Caco-2 (cell line): ENCODE measurements around the gene SSX2IP. TPM values are rescaled to one million over a fixed set of nuclear protein-coding genes. Genes with fewer than 3 reads are reported as not detected.

Source experiments
- BruUV-seq: library from RNA; stranded (reverse); fragments of 400-500 nt; replicated peaks from 2 replicates; lab custom pipeline; 2021; lab: Mats Ljungman, UMichigan
- CTCF ChIA-PET: fragments of 300-600 bp; sonication (Branson Sonifier 250); formaldehyde crosslinking; loops from one replicate; lab custom pipeline; 2022; ENCODE audit warnings: antibody characterized with exemption; lab: Charles Lee
- POLR2A ChIA-PET: fragments of 300-600 bp; sonication (Branson Sonifier 250); formaldehyde crosslinking; loops from one replicate; lab custom pipeline; 2022; ENCODE audit warnings: antibody characterized with exemption; lab: Charles Lee
- DNase-seq, 2 experiments: peaks; one replicate each; pipeline versions ENCODE4 v3.0.0 to v3.0.0-alpha.2; 2020 to 2022
- H3K27me3 ChIP-seq: replicated peaks from 2 replicates; pipeline ENCODE4 v1.6.0; 2011; ENCODE audit warnings: low read length; ENCODE audit not compliant: control insufficient read depth, insufficient read depth
- H3K36me3 ChIP-seq: 2 replicates; pipeline ENCODE4 v1.5.1; 2011; ENCODE audit warnings: low read length; ENCODE audit not compliant: control insufficient read depth, insufficient read depth
- H3K4me1 ChIP-seq: fragments of 250-450 bp; sonication (Bioruptor Pico); 2 replicates; pipeline ENCODE4 v1.5.1; 2020; ENCODE audit warnings: mild to moderate bottlenecking
- H3K4me3 ChIP-seq: 2 replicates; pipeline ENCODE4 v1.5.1; 2011; ENCODE audit warnings: low read depth, mild to moderate bottlenecking, control low read depth, low read length
- H3K9me3 ChIP-seq: fragments of 250-450 bp; sonication (Bioruptor Pico); 2 replicates; pipeline ENCODE4 v1.5.1; 2020; ENCODE audit warnings: mild to moderate bottlenecking, moderate library complexity
- H3K27ac Mint-ChIP-seq: one replicate; pipeline ENCODE4 v1.8.0; 2022; ENCODE audit warnings: mixed read lengths; ENCODE audit not compliant: unreplicated experiment
- H3K27me3 Mint-ChIP-seq: one replicate; pipeline ENCODE4 v1.8.0; 2022; ENCODE audit warnings: mixed read lengths; ENCODE audit not compliant: insufficient read depth, unreplicated experiment
- H3K36me3 Mint-ChIP-seq: one replicate; pipeline ENCODE4 v1.8.0; 2022; ENCODE audit warnings: mild to moderate bottlenecking, mixed read lengths; ENCODE audit not compliant: insufficient read depth, unreplicated experiment
- H3K4me1 Mint-ChIP-seq: one replicate; pipeline ENCODE4 v1.8.0; 2022; ENCODE audit warnings: low read depth, mixed read lengths; ENCODE audit not compliant: unreplicated experiment
- H3K4me3 Mint-ChIP-seq: one replicate; pipeline ENCODE4 v1.8.0; 2022; ENCODE audit warnings: mild to moderate bottlenecking, moderate library complexity, mixed read lengths; ENCODE audit not compliant: unreplicated experiment
- H3K9me3 Mint-ChIP-seq: one replicate; pipeline ENCODE4 v1.8.0; 2022; ENCODE audit warnings: mixed read lengths; ENCODE audit not compliant: unreplicated experiment
- CTCF ChIP-seq, 2 experiments: fragments of 200-600 bp in 1 of 2; IDR thresholded peaks; 1 replicate in 1 of 2; 2 replicates in 1 of 2; pipeline versions ENCODE4 v1.5.1 to v1.8.0; 2011 to 2022; ENCODE audit warnings: antibody characterized with exemption in 1 of 2, control low read depth in 1 of 2, inconsistent platforms in 1 of 2, low read depth in 1 of 2, low read length in 1 of 2, mild to moderate bottlenecking in 1 of 2, moderate library complexity in 1 of 2; ENCODE audit not compliant: insufficient read depth in 1 of 2, severe bottlenecking in 1 of 2, unreplicated experiment in 1 of 2
- intact Hi-C: fragments of 100-400 bp; cut with micrococcal nuclease; formaldehyde crosslinking; loops from one replicate; pipeline ENCODE4 v1.10.0; 2022; ENCODE audit not compliant: unreplicated experiment
- total RNA-seq: library from RNA; stranded (reverse); gene quantifications from 2 replicates; pipeline ENCODE4 v1.2.3, GENCODE V29; 2022

Gene SSX2IP
- total RNA-seq, 1 experiment from 2014 or later = 15.3 TPM

DNA sequence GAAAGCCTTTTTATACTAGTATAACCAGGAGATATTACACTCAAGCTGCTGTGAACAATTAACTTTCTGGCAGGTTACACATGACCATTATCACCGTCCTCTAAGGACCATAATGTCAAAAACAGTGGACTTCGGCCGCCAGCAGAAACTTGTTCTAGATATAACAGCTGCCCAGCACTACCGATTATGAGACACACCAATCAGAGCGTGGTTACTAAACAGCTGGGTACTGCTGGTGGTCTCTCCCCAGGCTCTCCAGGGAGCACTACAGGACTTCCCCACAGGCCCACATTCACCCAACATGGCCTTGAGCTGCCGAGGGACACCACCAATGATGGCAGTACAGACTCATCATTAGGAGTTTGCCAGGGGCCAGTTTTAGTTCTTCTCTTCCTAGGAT is 58.1 kb downstream of the SSX2IP start:
- POLR2A ChIA-PET = no interaction called here
- H3K27me3 Mint-ChIP-seq = no peaks in the 10 kb centered on the region
- BruUV-seq = no TSS peak
- CTCF ChIA-PET = no interaction called here
- no peaks in the 10 kb centered on the region for H3K9me3 Mint-ChIP-seq
- Histone ChIP-seq H3K27me3 (no peaks in the 10 kb centered on the region), H3K9me3 (no peaks in the 10 kb centered on the region), H3K36me3 (no peaks in the 10 kb centered on the region), H3K4me1 (peaks cover 16% of the 10 kb centered on the region), H3K4me3 (no peak overlapping the region)
- no peak for DNase-seq
- H3K4me1 Mint-ChIP-seq = peaks cover 5% of the 10 kb centered on the region
- no peak for TF ChIP-seq CTCF (IDR thresholded peaks at IDR 0.05; ENCODE audit: insufficient read depth in 1 of 2, low read depth in 1 of 2, low read length in 1 of 2, severe bottlenecking in 1 of 2, unreplicated experiment in 1 of 2)
- H3K4me3 Mint-ChIP-seq = no peak overlapping the region
- peaks cover 5% of the 10 kb centered on the region for H3K36me3 Mint-ChIP-seq
- H3K27ac Mint-ChIP-seq = no peak overlapping the region
- intact Hi-C loops = no loop called here

- Mint-ChIP-seq H3K27me3 (no peaks in the 10 kb centered on the region), H3K4me3 (no peak overlapping the region), H3K27ac (no peak overlapping the region), H3K36me3 (no peaks in the 10 kb centered on the region), H3K4me1 (no peaks in the 10 kb centered on the region), H3K9me3 (no peaks in the 10 kb centered on the region)
- Histone ChIP-seq H3K4me1 (no peaks in the 10 kb centered on the region), H3K36me3 (no peaks in the 10 kb centered on the region), H3K27me3 (no peaks in the 10 kb centered on the region), H3K4me3 (no peak overlapping the region), H3K9me3 (no peaks in the 10 kb centered on the region)
- BruUV-seq = no TSS peak
- TF ChIP-seq CTCF (IDR thresholded peaks at IDR 0.05; ENCODE audit: insufficient read depth in 1 of 2, low read depth in 1 of 2, low read length in 1 of 2, severe bottlenecking in 1 of 2, unreplicated experiment in 1 of 2) = no peak
- ChIA-PET POLR2A (no interaction called here), CTCF (no interaction called here)
- intact Hi-C loops = loop anchor here (10.0 kb wide), 1 partner anchor 120 kb away; the partner anchor contains the start of genes GNG5 and SPATA1
- no peak for DNase-seq
Observed at GRCh38 chr1:84624876-84625275, 65.4 kb downstream of the SSX2IP start.

DNA sequence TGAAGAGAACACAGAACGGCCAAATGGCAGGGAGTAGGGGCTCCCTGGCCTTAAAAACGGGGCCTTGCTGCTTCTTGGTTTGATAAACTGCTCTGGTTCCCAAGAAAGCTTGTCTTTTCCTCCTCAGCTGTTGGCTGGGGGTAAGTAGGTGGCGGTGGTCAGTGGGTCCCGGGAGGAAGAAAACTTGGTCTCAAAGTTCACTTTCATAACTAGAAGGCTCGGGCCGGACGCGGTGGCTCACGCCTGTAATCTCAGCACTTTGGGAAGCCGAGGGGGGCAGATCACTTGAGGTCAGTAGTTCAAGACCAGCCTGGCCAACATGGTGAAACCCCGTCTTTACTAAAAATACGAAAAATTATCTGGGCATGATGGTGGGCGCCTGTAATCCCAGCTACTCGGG is 68.7 kb downstream of the SSX2IP start:
- no peak for TF ChIP-seq CTCF (IDR thresholded peaks at IDR 0.05; ENCODE audit: insufficient read depth in 1 of 2, low read depth in 1 of 2, low read length in 1 of 2, severe bottlenecking in 1 of 2, unreplicated experiment in 1 of 2)
- Mint-ChIP-seq H3K4me3 (no peak overlapping the region), H3K36me3 (no peaks in the 10 kb centered on the region), H3K27ac (no peak overlapping the region), H3K27me3 (no peaks in the 10 kb centered on the region), H3K4me1 (no peaks in the 10 kb centered on the region), H3K9me3 (no peaks in the 10 kb centered on the region)
- POLR2A ChIA-PET = no interaction called here
- H3K9me3 ChIP-seq = no peaks in the 10 kb centered on the region
- no peaks in the 10 kb centered on the region for H3K36me3 ChIP-seq
- no peak overlapping the region for H3K4me3 ChIP-seq
- no peak for DNase-seq
- no peaks in the 10 kb centered on the region for H3K4me1 ChIP-seq
- intact Hi-C loops = loop anchor here (1.0 to 10.0 kb wide), 2 partner anchors 117 to 132 kb away; partner anchors contain the start of genes GNG5 and SPATA1
- CTCF ChIA-PET = no interaction called here
- H3K27me3 ChIP-seq = no peaks in the 10 kb centered on the region
- BruUV-seq = no TSS peak
